DMS 273 (cell line): ENCODE results near the gene DLAT.
"Not testable (repeated sequence)": the region's sequence is repeated elsewhere in the genome, so short reads cannot be mapped to it uniquely, and the experiment has no call there.

ENCODE experiments used
- DNase-seq: peaks from one replicate; lab custom pipeline; 2025; ENCODE audit not compliant: unreplicated experiment; lab: John Stamatoyannopoulos, UW

DLAT gene

GRCh38 chr11:112046647-112047046 is 21.4 kb downstream of the DLAT start:
- not testable (repeated sequence) for DNase-seq

- DNase-seq, result not testable (repeated sequence)
These were observed 23.0 kb downstream of the DLAT start for GRCh38 chr11:112048256-112048655.

- DNase-seq, result no peak
These were observed 24.6 kb downstream of the DLAT start for GRCh38 chr11:112049777-112050176.

- no peak for DNase-seq
These were observed 25.5 kb downstream of the DLAT start for GRCh38 chr11:112050721-112051120.

GRCh38 chr11:112051768-112052167 is 26.6 kb downstream of the DLAT start:
- DNase-seq, result no peak

GRCh38 chr11:112057170-112057569 is 32.0 kb downstream of the DLAT start:
- no peak for DNase-seq

GRCh38 chr11:112058103-112058502 is 32.9 kb downstream of the DLAT start:
- DNase-seq, result no peak

- no peak for DNase-seq
These were observed 37.7 kb downstream of the DLAT start for GRCh38 chr11:112062923-112063322.

- peak; percentile 90 for DNase-seq
These were observed 49.0 kb downstream of the DLAT start, which contains the start of the genes NKAPD1 and PIH1D2 for GRCh38 chr11:112073941-112074811. NKAPD1 (plus strand) TSS chr11:112074299; CDS start chr11:112075575, 1,276 bp downstream. PIH1D2 (minus strand) TSS chr11:112074017; CDS start chr11:112073174, 843 bp downstream.

GRCh38 chr11:112082729-112083128 is 57.5 kb downstream of the DLAT start:
- DNase-seq, result no peak

- DNase-seq, result peak; percentile 43
These were observed 60.7 kb downstream of the DLAT start for GRCh38 chr11:112085822-112086421.

GRCh38 chr11:112086422-112087191 is 61.4 kb downstream of the DLAT start, which contains the start of the genes SDHD and TIMM8B:
SDHD (plus strand) TSS chr11:112086873; CDS start chr11:112086908, 35 bp downstream.
TIMM8B (minus strand) TSS chr11:112086756; CDS start chr11:112086723, 33 bp downstream.
- peak; percentile 97 for DNase-seq

- DNase-seq, result no peak
These were observed 62.0 kb downstream of the DLAT start for GRCh38 chr11:112087212-112087611.

- not testable (repeated sequence) for DNase-seq
These were observed 70.1 kb downstream of the DLAT start for GRCh38 chr11:112095302-112095701.

- DNase-seq, result no peak
These were observed 71.0 kb downstream of the DLAT start for GRCh38 chr11:112096194-112096593.

- no peak for DNase-seq
These were observed 72.7 kb downstream of the DLAT start for GRCh38 chr11:112097734-112098528.

GRCh38 chr11:112100462-112100861 is 75.3 kb downstream of the DLAT start:
- DNase-seq, result no peak

GRCh38 chr11:112103446-112103845 is 78.2 kb downstream of the DLAT start:
- no peak for DNase-seq

GRCh38 chr11:112106070-112106469 is 80.9 kb downstream of the DLAT start:
- DNase-seq, result no peak
